ENCODE measurements around the gene TBL1XR1.
A peak's percentile ranks its signal among the peaks of the same experiment; 100 is the strongest.
"Not testable (repeated sequence)": the region's sequence is repeated elsewhere in the genome, so short reads cannot be mapped to it uniquely, and the experiment has no call there.

TBL1XR1 gene

DNA sequence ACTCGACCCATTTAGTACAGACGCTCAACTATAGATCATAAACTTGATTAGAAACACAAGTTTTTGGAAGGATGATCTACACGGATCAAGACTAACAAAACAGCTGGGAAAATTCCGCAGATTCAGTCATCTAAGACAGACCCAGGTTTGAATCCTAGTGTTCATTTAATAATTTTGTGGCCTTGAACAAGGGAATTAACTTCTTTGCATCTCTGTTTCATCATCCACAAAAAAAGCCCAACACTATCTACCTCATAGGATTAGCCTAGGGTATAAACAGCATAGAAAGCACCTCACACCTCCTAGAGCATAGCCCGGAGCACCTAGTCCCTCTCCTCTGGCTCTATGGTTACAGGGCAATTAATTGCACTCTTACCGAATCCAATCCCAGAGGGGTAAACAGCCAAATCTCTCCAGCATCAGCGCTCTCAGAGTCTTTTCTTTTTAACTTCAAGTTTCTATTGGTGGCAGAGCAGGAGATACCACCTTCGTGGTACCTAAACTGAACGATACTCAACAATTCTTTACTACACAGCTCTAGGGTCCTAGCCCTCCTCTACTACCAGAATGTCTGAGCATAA lies 3.5 kb downstream of the TBL1XR1 start:
- Histone ChIP-seq H3K4me3 (ENCODE audit: low read length in 2 of 2) (peak overlapping the region in 1 of 2 donors; percentile 85), H2BK5ac (ENCODE audit: low read length) (no peak overlapping the region), H4K8ac (ENCODE audit: low read depth, low read length) (no peak overlapping the region), H4K91ac (ENCODE audit: low read depth, low read length, poor library complexity) (no peak overlapping the region), H3K27me3 (ENCODE audit: control insufficient read depth in 3 of 3, insufficient read depth in 3 of 3, low read depth in 1 of 3, low read length in 3 of 3) (no peaks in the 10 kb centered on the region), H2AK5ac (ENCODE audit: low read depth, low read length) (no peak overlapping the region), H3K4ac (ENCODE audit: low read length) (no peak overlapping the region), H3K79me1 (ENCODE audit: low read depth, low read length) (peaks cover 3% of the 10 kb centered on the region), H3K27ac (replicated peaks; ENCODE audit: low read length) (no peak overlapping the region), H3K18ac (ENCODE audit: low read length) (no peak overlapping the region), H3K23ac (ENCODE audit: low read depth, low read length, poor library complexity) (no peak overlapping the region), H3K14ac (ENCODE audit: low read length) (no peak overlapping the region), H2BK15ac (ENCODE audit: low read length) (no peak overlapping the region), H3K9me3 (replicated peaks in 1 of 2; ENCODE audit: control insufficient read depth in 2 of 2, insufficient read depth in 1 of 2, low read depth in 1 of 2, low read length in 2 of 2) (peaks cover 0 to 8% of the 10 kb centered on the region in 2 donors), H3K4me1 (ENCODE audit: control insufficient read depth in 2 of 2, insufficient read depth in 1 of 2, low read depth in 1 of 2, low read length in 2 of 2) (peaks cover 10 to 24% of the 10 kb centered on the region in 2 donors), H2BK12ac (ENCODE audit: low read length) (no peak overlapping the region), H3K36me3 (replicated peaks in 1 of 2; ENCODE audit: control insufficient read depth in 2 of 2, insufficient read depth in 2 of 2, low read length in 2 of 2) (peaks cover 0 to 30% of the 10 kb centered on the region in 2 donors), H2BK120ac (ENCODE audit: low read depth, low read length) (no peak overlapping the region), H3K4me2 (ENCODE audit: insufficient read depth, low read length, poor library complexity, severe bottlenecking) (no peak overlapping the region), H3K9ac (ENCODE audit: low read depth, low read length, poor library complexity) (no peak overlapping the region), H2AFZ (ENCODE audit: low read length) (no peak overlapping the region)
- no CpG with 5 or more reads among the region's 9 CpGs for WGBS, 2 donors (ENCODE audit: extremely low coverage in 2 of 2, insufficient read length in 2 of 2, insufficient replicate concordance in 1 of 2)
- DNase-seq (ENCODE audit: low spot score) = no peak

GRCh38 chr3:177193275-177193674 lies 4.0 kb downstream of the TBL1XR1 start:
- not testable (repeated sequence) for DNase-seq (ENCODE audit: low spot score); H2BK15ac ChIP-seq (ENCODE audit: low read length); H2BK120ac ChIP-seq (ENCODE audit: low read depth, low read length); H3K27ac ChIP-seq (replicated peaks; ENCODE audit: low read length); H3K4ac ChIP-seq (ENCODE audit: low read length); H3K23ac ChIP-seq (ENCODE audit: low read depth, low read length, poor library complexity); H2BK5ac ChIP-seq (ENCODE audit: low read length); H2AFZ ChIP-seq (ENCODE audit: low read length); H4K91ac ChIP-seq (ENCODE audit: low read depth, low read length, poor library complexity); H2BK12ac ChIP-seq (ENCODE audit: low read length); H3K14ac ChIP-seq (ENCODE audit: low read length); H3K27me3 ChIP-seq (ENCODE audit: control insufficient read depth in 3 of 3, insufficient read depth in 3 of 3, low read depth in 1 of 3, low read length in 3 of 3); H4K8ac ChIP-seq (ENCODE audit: low read depth, low read length); H3K4me2 ChIP-seq (ENCODE audit: insufficient read depth, low read length, poor library complexity, severe bottlenecking); H3K9me3 ChIP-seq (replicated peaks in 1 of 2; ENCODE audit: control insufficient read depth in 2 of 2, insufficient read depth in 1 of 2, low read depth in 1 of 2, low read length in 2 of 2); H3K79me1 ChIP-seq (ENCODE audit: low read depth, low read length); H3K9ac ChIP-seq (ENCODE audit: low read depth, low read length, poor library complexity); H3K18ac ChIP-seq (ENCODE audit: low read length); H2AK5ac ChIP-seq (ENCODE audit: low read depth, low read length)
- peak overlapping the region in 1 of 2 donors; percentile 85 for H3K4me3 ChIP-seq (ENCODE audit: low read length in 2 of 2)
- no CpG with 5 or more reads among the region's 12 CpGs for WGBS, 2 donors (ENCODE audit: extremely low coverage in 2 of 2, insufficient read length in 2 of 2, insufficient replicate concordance in 1 of 2)
- peaks cover 9 to 19% of the 10 kb centered on the region in 2 donors for H3K4me1 ChIP-seq (ENCODE audit: control insufficient read depth in 2 of 2, insufficient read depth in 1 of 2, low read depth in 1 of 2, low read length in 2 of 2)
- H3K36me3 ChIP-seq (replicated peaks in 1 of 2; ENCODE audit: control insufficient read depth in 2 of 2, insufficient read depth in 2 of 2, low read length in 2 of 2) = peaks cover 0 to 30% of the 10 kb centered on the region in 2 donors

GRCh38 chr3:177190756-177191681 lies 6.3 kb downstream of the TBL1XR1 start:
- no peak overlapping the region for H3K4me2 ChIP-seq (ENCODE audit: insufficient read depth, low read length, poor library complexity, severe bottlenecking)
- no peak overlapping the region for H3K18ac ChIP-seq (ENCODE audit: low read length)
- H3K27ac ChIP-seq (replicated peaks; ENCODE audit: low read length) = no peak overlapping the region
- no peaks in the 10 kb centered on the region for H3K27me3 ChIP-seq (ENCODE audit: control insufficient read depth in 3 of 3, insufficient read depth in 3 of 3, low read depth in 1 of 3, low read length in 3 of 3)
- H3K4me1 ChIP-seq (ENCODE audit: control insufficient read depth in 2 of 2, insufficient read depth in 1 of 2, low read depth in 1 of 2, low read length in 2 of 2) = peaks cover 7 to 16% of the 10 kb centered on the region in 2 donors
- H2BK15ac ChIP-seq (ENCODE audit: low read length) = no peak overlapping the region
- no peak for DNase-seq (ENCODE audit: low spot score)
- H2AK5ac ChIP-seq (ENCODE audit: low read depth, low read length) = no peak overlapping the region
- no peak overlapping the region for H2AFZ ChIP-seq (ENCODE audit: low read length)
- no CpG with 5 or more reads among the region's 5 CpGs for WGBS, 2 donors (ENCODE audit: extremely low coverage in 2 of 2, insufficient read length in 2 of 2, insufficient replicate concordance in 1 of 2)
- peaks cover 0 to 38% of the 10 kb centered on the region in 2 donors for H3K36me3 ChIP-seq (replicated peaks in 1 of 2; ENCODE audit: control insufficient read depth in 2 of 2, insufficient read depth in 2 of 2, low read length in 2 of 2)
- no peak overlapping the region for H2BK120ac ChIP-seq (ENCODE audit: low read depth, low read length)
- no peak overlapping the region for H3K4me3 ChIP-seq (ENCODE audit: low read length in 2 of 2)
- H3K79me1 ChIP-seq (ENCODE audit: low read depth, low read length) = peaks cover 2% of the 10 kb centered on the region
- no peak overlapping the region for H3K9ac ChIP-seq (ENCODE audit: low read depth, low read length, poor library complexity)
- H3K14ac ChIP-seq (ENCODE audit: low read length) = no peak overlapping the region
- no peak overlapping the region for H4K8ac ChIP-seq (ENCODE audit: low read depth, low read length)
- no peak overlapping the region for H4K91ac ChIP-seq (ENCODE audit: low read depth, low read length, poor library complexity)
- H3K4ac ChIP-seq (ENCODE audit: low read length) = no peak overlapping the region
- no peak overlapping the region for H3K23ac ChIP-seq (ENCODE audit: low read depth, low read length, poor library complexity)
- no peak overlapping the region for H2BK5ac ChIP-seq (ENCODE audit: low read length)
- H2BK12ac ChIP-seq (ENCODE audit: low read length) = no peak overlapping the region
- H3K9me3 ChIP-seq (replicated peaks in 1 of 2; ENCODE audit: control insufficient read depth in 2 of 2, insufficient read depth in 1 of 2, low read depth in 1 of 2, low read length in 2 of 2) = peaks cover 0 to 8% of the 10 kb centered on the region in 2 donors

DNA sequence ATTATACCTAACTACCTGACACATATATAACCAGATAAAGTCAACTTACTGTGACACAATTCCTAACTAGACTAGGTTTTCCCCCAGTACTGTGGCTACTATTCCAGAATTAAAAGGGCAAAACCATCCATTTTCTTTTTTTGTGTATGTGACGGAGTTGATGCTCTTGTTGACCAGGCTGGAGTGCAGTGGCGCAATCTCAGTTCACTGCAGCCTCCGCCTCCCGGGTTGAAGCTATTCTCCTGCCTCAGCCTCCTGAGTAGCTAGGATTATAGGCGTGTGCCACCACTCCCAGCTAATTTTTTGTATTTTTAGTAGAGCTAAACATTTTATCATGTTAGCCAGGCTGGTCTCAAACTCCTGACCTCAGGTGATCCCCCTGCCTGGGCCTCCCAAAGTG lies 7.1 kb downstream of the TBL1XR1 start:
- H2BK5ac ChIP-seq (ENCODE audit: low read length); DNase-seq (ENCODE audit: low spot score): not testable (repeated sequence)
- no CpG with 5 or more reads among the region's 5 CpGs for WGBS, 2 donors (ENCODE audit: extremely low coverage in 2 of 2, insufficient read length in 2 of 2, insufficient replicate concordance in 1 of 2)

More for the DNA sequence above, 7.1 kb downstream of the TBL1XR1 start:
- H2AFZ ChIP-seq (ENCODE audit: low read length); H3K27me3 ChIP-seq (ENCODE audit: control insufficient read depth in 3 of 3, insufficient read depth in 3 of 3, low read depth in 1 of 3, low read length in 3 of 3); H4K8ac ChIP-seq (ENCODE audit: low read depth, low read length); H3K14ac ChIP-seq (ENCODE audit: low read length); H3K18ac ChIP-seq (ENCODE audit: low read length); H3K9me3 ChIP-seq (replicated peaks in 1 of 2; ENCODE audit: control insufficient read depth in 2 of 2, insufficient read depth in 1 of 2, low read depth in 1 of 2, low read length in 2 of 2); H2BK12ac ChIP-seq (ENCODE audit: low read length); H3K4me3 ChIP-seq (ENCODE audit: low read length in 2 of 2); H4K91ac ChIP-seq (ENCODE audit: low read depth, low read length, poor library complexity); H3K27ac ChIP-seq (replicated peaks; ENCODE audit: low read length); H3K79me1 ChIP-seq (ENCODE audit: low read depth, low read length); H2BK15ac ChIP-seq (ENCODE audit: low read length); H3K4me2 ChIP-seq (ENCODE audit: insufficient read depth, low read length, poor library complexity, severe bottlenecking); H3K23ac ChIP-seq (ENCODE audit: low read depth, low read length, poor library complexity); H2BK120ac ChIP-seq (ENCODE audit: low read depth, low read length); H2AK5ac ChIP-seq (ENCODE audit: low read depth, low read length); H3K4ac ChIP-seq (ENCODE audit: low read length); H3K9ac ChIP-seq (ENCODE audit: low read depth, low read length, poor library complexity): not testable (repeated sequence)
- H3K36me3 ChIP-seq (replicated peaks in 1 of 2; ENCODE audit: control insufficient read depth in 2 of 2, insufficient read depth in 2 of 2, low read length in 2 of 2) = peaks cover 0 to 47% of the 10 kb centered on the region in 2 donors
- H3K4me1 ChIP-seq (ENCODE audit: control insufficient read depth in 2 of 2, insufficient read depth in 1 of 2, low read depth in 1 of 2, low read length in 2 of 2) = peaks cover 8 to 16% of the 10 kb centered on the region in 2 donors

Measured in neuronal stem cell (in vitro differentiated cells).